IMR-90 (cell line): ENCODE results near the gene LRRC4.

Experiments used
- CEBPB ChIP-seq: IDR thresholded peaks from 2 replicates; pipeline ENCODE4 v1.6.1; 2012; ENCODE audit warnings: low read depth, low read length, improper control_type of control experiment
- CHD1 ChIP-seq: IDR thresholded peaks from 2 replicates; pipeline ENCODE4 v1.6.1; 2012; ENCODE audit warnings: low read depth, low read length, improper control_type of control experiment
- CTCF ChIP-seq: conservative IDR thresholded peaks from 2 replicates; pipeline ENCODE4 v1.5.1; 2012; ENCODE audit warnings: mild to moderate bottlenecking, low read depth, low read length, improper control_type of control experiment
- FOS ChIP-seq: fragments of 150-350 bp; IDR thresholded peaks from 2 replicates; pipeline ENCODE4 v1.6.1; 2016; ENCODE audit warnings: low read depth, low read length
- MAFK ChIP-seq: IDR thresholded peaks from 2 replicates; pipeline ENCODE4 v1.6.1; 2012; ENCODE audit warnings: low read depth, low read length, improper control_type of control experiment
- MAZ ChIP-seq: IDR thresholded peaks from 2 replicates; pipeline ENCODE4 v1.6.1; 2012; ENCODE audit warnings: low read depth, mild to moderate bottlenecking, low read length, improper control_type of control experiment, moderate library complexity, borderline replicate concordance
- MXI1 ChIP-seq: IDR thresholded peaks from 2 replicates; pipeline ENCODE4 v1.6.1; 2012; ENCODE audit warnings: low read depth, mild to moderate bottlenecking, low read length, moderate library complexity, borderline replicate concordance
- POLR2A ChIP-seq: IDR thresholded peaks from 2 replicates; pipeline ENCODE4 v1.6.1; 2012; ENCODE audit warnings: mild to moderate bottlenecking, low read depth, low read length
- RAD21 ChIP-seq: IDR thresholded peaks from 2 replicates; pipeline ENCODE4 v1.6.1; 2012; ENCODE audit warnings: low read length, improper control_type of control experiment
- RCOR1 ChIP-seq: IDR thresholded peaks from 2 replicates; pipeline ENCODE4 v1.6.1; 2012; ENCODE audit warnings: mild to moderate bottlenecking, low read length, improper control_type of control experiment; ENCODE audit not compliant: insufficient replicate concordance
- USF2 ChIP-seq: fragments of 150-350 bp; IDR thresholded peaks from 2 replicates; pipeline ENCODE4 v1.6.1; 2017; ENCODE audit warnings: mild to moderate bottlenecking, antibody characterized with exemption, low read length, low read depth

GRCh38 chr7:128052404-128052803 lies 21.2 kb upstream of the LRRC4 start:
- TF ChIP-seq POLR2A (no peak), MXI1 (no peak), CTCF (no peak), MAFK (no peak), MAZ (no peak), RAD21 (no peak), FOS (no peak), USF2 (no peak), RCOR1 (no peak), CEBPB (no peak), CHD1 (no peak)
